CD4-positive, alpha-beta T cell treated with Interleukin-10 for 1 hour (primary cell): ENCODE measurements around the gene CD84.
"Not testable (repeated sequence)": the region's sequence is repeated elsewhere in the genome, so short reads cannot be mapped to it uniquely, and the experiment has no call there.

Experiments used
- DNase-seq: peaks from one replicate; pipeline ENCODE4 v3.0.0-alpha.2; 2020

The CD84 gene

GRCh38 chr1:160608514-160608913 is 29.2 kb upstream of the CD84 start:
- DNase-seq = no peak

- no peak for DNase-seq
Measured at GRCh38 chr1:160608057-160608456, 28.8 kb upstream of the CD84 start.

GRCh38 chr1:160607672-160608032 is 28.4 kb upstream of the CD84 start:
- no peak for DNase-seq

- peak; percentile 88 for DNase-seq
Measured at GRCh38 chr1:160607011-160607671, 27.8 kb upstream of the CD84 start.

GRCh38 chr1:160606611-160607010 is 27.3 kb upstream of the CD84 start:
- no peak for DNase-seq

- DNase-seq = no peak
Measured at GRCh38 chr1:160605792-160606479, 26.6 kb upstream of the CD84 start.

- DNase-seq = peak; percentile 26
Measured at GRCh38 chr1:160605205-160605604, 25.9 kb upstream of the CD84 start.

- DNase-seq = no peak
Measured at GRCh38 chr1:160597705-160598104, 18.4 kb upstream of the CD84 start.

GRCh38 chr1:160597051-160597450 is 17.8 kb upstream of the CD84 start:
- no peak for DNase-seq

- no peak for DNase-seq
Measured at GRCh38 chr1:160590488-160590887, 11.2 kb upstream of the CD84 start.

- no peak for DNase-seq
Measured at GRCh38 chr1:160588468-160588867, 9.2 kb upstream of the CD84 start.

GRCh38 chr1:160584784-160585183 is 5.5 kb upstream of the CD84 start:
- no peak for DNase-seq

- DNase-seq = not testable (repeated sequence)
Measured at GRCh38 chr1:160582976-160583375, 3.7 kb upstream of the CD84 start.

- no peak for DNase-seq
Measured at GRCh38 chr1:160581961-160582360, 2.7 kb upstream of the CD84 start.

- DNase-seq = no peak
Measured at GRCh38 chr1:160580221-160580812, 1.0 kb upstream of the CD84 start.

- DNase-seq = no peak
Measured at GRCh38 chr1:160578525-160579191, 638 bp downstream of the CD84 start.

- DNase-seq = peak; percentile 42
Measured at GRCh38 chr1:160578175-160578524, 1.1 kb downstream of the CD84 start.

GRCh38 chr1:160577671-160578070 is 1.6 kb downstream of the CD84 start:
- no peak for DNase-seq

- no peak for DNase-seq
Measured at GRCh38 chr1:160576884-160577283, 2.4 kb downstream of the CD84 start.

- DNase-seq = peak; percentile 42
Measured at GRCh38 chr1:160576390-160576789, 2.9 kb downstream of the CD84 start.

GRCh38 chr1:160575112-160575664 is 4.1 kb downstream of the CD84 start:
- peak; percentile 44 for DNase-seq

- DNase-seq = no peak
Measured at GRCh38 chr1:160570840-160571239, 8.5 kb downstream of the CD84 start.

- no peak for DNase-seq
Measured at GRCh38 chr1:160569806-160570205, 9.5 kb downstream of the CD84 start.
